DMS53 treated with DMSO at 0.1 percent for 48 hours (cell line): Measurements from ENCODE around the gene GMEB2.
"Not testable (repeated sequence)": the region's sequence is repeated elsewhere in the genome, so short reads cannot be mapped to it uniquely, and the experiment has no call there.

Experiments used
- DNase-seq: peaks from one replicate; lab custom pipeline; 2025; ENCODE audit not compliant: unreplicated experiment; lab: John Stamatoyannopoulos, UW

Gene GMEB2

DNA sequence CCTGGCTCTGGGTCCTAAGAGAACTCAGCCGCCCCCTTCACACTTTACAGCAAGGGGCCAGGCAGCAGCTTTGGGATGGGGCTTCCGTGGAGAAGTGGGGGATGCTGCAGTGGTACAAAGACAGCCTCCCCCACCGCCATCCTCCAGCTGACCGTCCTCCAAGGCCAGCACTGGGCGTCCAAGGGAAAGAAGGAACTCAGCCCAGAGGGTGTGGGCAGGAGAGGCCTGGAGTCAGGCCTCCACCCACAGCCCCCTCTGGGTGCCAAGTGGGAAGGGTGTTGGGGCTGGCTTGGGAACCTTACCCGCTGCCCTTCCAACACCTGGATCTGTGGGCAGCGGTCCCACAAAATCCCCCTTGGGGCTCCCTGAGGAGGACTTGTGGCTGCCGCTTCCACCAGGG, 13.2 kb upstream of the GMEB2 start:
- DNase-seq: no peak

DNA sequence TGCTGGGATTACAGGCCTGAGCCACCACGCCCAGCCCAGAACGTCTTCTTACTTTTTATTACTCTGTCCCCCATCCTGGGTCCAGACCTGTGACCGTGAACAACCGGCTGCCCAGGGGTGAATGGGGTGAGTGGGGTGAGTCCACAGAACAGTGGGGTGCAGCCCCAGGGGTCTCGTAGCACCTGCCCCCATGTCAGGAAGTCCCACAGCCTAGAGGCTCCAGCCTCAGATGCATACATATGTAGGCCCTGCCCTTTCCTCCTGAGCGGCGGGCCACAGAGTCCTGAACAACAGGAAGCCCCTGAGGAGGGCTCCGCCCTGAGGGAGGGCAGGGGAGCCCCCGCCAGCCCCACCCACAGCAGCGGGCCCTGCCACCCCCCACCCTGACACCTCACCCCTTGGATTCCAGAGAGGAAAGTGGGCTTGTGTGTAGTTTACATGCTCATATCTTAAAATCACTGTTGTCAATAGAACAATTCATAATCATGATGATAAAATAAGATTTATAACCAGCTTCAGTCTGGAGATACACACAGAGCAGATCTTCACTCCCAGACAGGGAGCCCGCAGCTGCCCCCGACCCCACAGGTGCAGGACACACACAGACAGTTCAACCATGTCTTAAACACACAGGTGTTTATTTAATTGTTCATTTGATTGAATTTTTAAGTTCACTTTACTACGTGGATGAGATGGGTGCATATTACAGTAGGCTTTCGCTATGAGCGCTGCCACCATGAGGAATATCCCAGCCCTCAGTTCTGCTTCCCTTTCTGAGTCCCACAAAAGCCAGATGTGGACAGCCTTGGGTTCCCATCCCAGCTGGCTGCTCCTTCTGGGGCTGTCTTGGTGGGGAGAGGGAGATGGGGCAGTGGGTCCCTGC, 12.4 kb upstream of the GMEB2 start:
- DNase-seq: no peak

DNA sequence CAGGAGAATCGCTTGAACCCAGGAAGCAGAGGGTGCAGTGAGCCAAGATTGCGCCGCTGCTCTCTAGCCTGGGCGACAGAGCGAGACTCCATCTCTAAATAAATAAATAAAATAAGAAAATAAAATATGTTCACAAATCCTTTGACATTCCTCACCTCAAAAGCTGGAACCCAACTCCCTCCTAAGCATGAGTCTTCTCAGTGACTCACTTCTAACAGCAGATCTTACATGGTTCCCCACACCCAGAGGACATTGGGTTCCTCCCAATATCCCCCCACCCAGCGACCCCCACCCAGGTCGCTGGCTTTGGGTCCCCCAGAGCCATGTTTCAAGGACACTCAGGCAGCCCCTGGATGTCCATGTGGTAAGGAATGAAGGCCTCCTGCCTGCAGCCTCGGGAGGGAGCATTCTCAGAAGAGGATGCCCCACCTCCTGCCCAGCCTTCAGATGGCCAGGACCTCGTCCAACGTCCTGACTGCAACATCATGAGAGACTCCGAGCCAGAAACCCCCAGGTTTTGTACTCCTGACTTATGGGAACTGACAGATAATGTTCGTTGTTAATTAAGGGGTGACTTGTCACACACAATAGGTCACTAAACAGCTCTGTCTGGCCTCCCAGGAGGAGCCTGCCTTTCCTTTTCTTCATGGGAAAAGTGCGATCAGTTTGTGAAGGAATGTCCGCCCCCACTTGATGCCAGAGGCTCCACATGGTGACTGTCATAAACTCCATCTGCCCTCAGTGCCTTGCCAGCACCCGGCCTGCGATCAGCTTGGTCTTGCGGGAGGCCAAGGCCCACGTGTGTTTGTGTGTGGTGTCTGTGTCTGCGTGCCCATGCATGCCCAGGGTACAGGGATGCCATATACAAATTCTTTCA, 10.1 kb upstream of the GMEB2 start:
- DNase-seq: no peak

DNA sequence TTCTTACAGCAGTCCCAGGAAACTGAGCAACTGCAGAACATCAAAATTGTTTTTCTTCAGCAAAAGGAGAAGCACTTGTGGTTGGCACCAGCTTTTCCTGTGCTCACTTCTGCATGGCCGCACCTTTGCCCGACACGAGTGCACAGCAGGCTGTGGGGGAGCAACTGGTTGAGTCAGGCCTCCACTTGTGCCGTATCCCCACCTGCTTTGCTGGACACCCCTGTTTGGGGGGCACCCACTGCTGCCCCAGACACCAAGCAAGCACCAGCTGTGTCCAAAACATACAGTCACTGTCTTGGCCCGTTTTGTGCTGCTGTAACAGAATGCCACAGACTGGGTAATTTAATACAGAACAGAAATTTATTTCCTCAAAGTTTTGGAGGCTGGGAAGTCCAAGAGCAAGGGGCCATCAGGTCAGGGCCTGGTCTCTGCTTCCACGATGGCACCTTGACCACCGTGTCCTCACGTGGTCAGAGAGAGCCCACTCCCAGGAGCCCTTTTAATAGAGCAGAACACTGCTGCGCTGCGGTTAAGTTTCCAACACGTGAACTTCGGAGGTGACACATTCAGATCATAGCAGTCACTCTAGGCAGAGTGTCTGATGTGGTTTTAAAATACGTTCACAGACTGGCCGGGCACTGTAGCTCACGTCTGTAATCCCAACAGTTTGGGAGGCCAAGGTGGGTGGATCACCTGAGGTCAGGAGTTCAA, 8.7 kb upstream of the GMEB2 start:
- DNase-seq: no peak

DNA sequence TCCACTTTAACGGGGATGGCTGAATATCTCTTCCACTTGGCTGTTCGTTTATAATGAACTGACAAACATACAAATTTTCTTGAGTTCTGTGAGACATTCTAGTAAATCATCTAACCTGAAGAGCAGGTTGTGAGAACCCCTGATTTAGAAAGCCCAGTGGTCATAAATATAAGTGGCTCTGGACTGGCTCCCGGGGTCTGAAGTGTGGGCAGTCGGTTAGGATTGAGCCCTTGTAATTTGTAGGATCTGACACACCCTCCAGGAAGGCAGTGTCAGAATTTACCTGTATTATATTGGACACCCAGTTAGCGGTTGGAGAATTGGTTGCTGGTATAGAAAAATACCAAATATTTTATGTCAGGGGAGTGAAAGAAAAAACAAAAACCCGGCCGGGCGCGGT, 6.8 kb upstream of the GMEB2 start:
- DNase-seq: no peak

DNA sequence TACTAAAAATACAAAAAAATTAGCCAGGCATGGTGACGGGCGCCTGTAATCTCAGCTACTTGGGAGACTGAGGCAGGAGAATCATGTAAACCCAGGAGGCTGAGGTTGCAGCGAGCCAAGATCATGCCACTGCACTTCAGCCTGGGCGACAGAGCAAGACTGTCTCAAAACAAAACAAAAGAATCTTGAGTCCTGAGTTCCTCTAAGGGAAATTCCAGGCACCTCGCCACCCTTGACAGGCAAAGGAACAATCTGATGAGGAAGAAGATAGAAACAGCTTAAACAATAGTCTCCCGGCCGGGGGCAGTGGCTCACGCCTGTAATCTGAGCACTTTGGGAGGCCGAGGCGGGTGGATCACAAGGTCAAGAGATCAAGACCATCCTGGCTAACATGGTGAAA, 4.5 kb upstream of the GMEB2 start:
- DNase-seq: not testable (repeated sequence)

DNA sequence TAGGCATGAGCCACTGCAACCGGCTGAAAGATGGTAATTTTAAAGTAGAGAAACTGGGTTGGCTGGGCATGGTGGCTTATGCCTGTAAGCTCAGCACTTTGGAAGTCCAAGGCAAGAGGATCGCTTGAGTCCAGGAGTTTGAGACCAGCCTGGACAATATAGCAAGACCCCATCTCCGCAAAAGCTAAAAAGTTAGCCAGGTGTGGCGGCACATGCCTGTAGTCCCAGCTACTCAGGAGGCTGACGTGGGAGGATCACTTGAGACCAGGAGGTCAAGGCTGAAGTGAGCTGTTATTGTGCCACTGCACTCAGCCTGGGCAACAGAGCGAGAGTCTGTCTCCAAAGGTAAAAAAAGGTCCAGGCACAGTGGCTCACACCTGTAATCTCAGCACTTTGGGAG, 4.1 kb upstream of the GMEB2 start:
- not testable (repeated sequence) for DNase-seq

DNA sequence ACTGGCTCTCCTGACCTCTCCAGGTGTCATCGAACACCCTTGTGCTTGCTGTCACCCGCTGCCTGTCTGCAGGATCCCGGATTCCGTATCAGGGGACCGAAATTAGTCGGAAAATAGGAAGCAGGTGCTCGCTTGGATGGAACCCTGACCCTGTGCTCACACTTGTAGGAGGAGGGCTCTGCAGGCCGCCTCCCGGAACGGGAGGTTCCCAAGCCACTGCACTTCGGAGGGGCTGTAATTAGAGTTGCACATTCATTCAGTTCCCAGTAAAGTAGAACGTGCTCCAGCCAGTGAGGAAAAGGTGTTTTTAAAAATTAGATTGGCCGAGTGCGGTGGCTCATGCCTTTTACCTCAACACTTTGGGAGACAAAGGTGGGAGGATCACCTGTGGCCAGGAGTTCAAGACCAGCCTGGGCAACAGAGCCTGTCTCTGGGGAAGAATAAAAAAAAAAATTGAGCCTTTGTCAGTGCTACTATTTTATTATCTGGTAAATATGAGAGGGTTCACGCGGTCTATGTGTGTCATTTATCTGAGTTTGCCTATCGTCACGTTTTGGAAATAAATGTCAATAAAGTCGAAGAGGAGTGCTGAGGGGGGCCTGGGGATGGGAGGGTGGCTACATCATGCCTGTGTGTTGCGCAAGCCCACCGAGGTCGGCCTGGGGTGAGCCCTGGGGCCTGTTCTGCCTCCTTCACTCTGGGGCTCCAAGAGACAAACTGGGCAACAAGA, 1.5 kb upstream of the GMEB2 start:
- peak; percentile 55 for DNase-seq

DNA sequence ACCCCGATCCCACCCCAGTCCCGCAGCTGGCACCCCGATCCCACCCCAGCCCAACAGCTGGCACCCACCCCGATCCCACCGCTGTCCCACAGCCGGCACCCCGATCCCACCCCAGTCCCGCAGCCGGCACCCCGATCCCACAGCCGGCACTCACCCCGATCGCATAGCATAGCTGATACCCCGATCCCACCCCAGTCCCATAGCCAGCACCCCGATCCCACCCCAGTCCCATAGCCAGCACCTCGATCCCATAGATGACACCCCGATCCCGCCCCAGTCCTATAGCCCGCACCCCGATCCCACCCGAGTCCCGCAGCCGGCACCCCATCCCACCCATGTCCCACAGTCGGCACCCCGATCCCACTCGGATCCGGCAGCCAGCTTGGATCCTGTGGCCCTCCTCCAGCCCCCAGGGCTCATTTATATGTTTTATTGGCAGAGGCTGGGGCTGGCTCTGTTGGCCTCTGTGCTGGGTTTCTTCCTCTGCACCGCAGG, 897 bp upstream of the GMEB2 start:
- DNase-seq: no peak

DNA sequence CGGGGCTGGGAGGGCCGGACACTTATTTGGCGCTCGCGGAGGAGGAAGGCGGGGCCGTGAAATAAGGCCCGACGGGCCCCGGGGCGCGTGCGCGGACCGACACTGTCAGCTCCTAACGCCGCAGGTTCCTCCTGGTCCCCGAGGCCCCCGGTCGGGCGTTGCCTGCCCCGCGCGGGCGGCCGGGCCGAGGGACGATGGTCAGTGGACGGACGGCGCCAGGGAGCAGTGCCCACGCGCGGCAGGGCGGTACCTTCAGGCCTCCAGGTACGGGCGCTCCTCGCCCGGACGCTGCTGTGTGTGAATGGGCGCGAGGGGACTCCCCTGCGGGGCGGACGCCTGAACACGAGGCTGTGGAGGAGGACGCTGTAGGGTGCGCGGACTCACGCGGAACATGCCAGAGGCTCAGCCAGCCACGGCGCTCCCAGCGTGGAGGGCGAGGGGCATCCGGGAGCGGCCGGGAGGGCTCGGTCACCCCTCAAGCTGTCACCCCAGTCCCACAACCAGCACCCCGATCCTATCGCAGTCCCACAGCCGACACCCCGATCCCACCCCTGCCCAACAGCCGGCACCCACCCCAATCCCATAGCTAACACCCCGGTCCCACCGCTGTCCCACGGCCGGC, 339 bp upstream of the GMEB2 start:
- DNase-seq: peak; percentile 70

DNA sequence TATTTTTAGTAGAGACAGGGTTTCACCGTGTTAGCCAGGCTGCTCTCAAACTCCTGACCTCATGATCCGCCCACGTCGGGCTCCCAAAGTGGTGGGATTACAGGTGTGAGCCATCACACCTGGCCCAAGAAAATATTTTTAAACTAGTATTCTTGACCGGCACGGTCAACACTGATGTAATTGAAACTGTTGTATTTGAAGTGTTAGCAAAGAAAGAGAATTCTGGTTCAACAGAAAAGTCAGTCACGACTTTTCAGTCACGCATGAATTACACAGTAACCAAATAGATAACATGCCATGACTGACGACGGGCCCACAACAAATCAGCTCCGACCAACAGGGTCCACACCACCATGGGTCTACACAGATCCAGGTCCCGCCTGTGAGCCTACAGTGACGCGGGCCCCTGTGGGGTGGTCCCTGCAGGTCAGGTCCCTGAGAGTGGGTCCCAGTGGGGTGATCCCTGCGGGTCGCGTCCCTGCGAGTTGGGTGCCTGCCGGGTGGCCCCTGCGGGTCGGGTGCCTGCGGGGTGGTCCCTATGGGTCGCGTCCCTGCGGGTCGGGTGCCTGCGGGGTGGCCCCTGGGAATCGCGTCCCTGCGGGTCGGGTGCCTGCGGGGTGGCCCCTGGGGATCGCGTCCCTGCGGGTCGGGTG, 1.0 kb downstream of the GMEB2 start:
- no peak for DNase-seq

DNA sequence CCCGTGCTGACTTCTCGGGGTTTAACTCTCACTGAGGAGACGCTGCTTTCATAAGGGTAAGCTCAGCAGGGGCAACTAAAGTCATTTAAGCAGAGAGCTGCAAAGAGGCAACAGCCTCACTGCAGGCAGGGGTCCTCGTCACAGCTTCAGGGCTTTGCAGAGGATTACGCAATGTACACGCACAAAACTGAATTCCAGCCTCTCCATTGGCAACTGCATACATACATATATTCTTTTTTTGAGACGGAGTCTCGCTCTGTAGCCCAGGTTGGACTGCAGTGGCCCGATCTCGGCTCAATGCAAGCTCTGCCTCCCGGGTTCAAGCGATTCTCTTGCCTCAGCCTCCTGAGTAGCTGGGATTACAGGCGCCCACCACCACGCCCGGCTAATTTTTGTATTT, 2.4 kb downstream of the GMEB2 start:
- DNase-seq: no peak

DNA sequence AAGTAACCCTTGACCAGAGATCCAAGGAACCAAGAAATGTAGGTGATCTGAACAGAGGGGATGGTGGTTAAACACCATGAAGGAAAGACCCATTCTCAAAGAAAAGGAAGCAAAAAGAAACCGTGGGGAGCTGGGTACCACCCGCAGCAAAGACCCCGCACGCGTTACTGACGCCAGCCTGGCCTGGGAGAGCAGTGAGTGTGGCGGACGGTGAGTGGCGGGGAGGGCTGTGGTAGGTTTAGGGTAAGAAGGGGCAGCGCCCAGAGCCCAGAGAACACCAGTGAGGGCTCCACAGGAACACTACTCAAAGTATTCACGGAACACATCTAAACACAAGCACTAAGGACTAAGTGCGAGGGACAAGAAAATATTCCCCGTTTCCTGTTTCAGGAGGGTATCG, 4.2 kb downstream of the GMEB2 start:
- DNase-seq: no peak

DNA sequence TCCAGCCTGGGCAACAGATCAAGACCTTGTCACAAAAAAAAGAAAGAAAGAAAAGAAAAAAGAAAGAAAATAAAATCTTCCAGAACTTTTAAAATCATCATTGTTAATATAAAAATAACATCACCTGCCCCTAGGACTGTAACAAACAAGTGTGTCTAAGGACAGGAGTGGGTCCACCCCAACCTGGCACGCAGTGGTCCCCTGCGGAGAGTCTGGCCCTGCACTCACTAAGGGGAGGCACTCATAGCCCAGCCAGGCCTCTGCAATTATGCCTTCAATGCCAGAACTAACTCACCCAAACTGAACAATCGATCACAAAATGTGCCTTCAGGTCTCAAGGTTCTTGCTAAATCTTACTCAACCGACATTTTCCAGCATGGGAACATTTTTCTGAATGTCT, 4.8 kb downstream of the GMEB2 start:
- no peak for DNase-seq

DNA sequence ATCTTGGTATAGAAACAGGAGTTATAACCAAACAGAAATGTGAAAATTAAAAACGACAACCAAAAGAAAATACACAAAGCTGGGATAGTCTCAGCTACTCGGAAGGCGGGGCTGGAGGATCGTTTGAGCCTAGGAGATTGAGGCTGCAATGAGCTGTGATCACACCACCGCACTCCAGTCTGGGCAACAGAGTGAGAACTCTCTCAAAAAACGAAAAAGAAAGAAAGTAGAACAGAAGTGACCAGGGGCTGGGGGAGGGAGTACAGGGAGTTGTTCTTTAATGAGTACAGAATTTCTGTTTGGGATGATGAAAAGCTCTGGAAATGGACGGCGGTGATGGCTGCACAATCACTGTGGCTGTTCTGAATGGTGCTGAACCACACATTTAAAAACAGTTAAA, 5.9 kb downstream of the GMEB2 start:
- DNase-seq: no peak

DNA sequence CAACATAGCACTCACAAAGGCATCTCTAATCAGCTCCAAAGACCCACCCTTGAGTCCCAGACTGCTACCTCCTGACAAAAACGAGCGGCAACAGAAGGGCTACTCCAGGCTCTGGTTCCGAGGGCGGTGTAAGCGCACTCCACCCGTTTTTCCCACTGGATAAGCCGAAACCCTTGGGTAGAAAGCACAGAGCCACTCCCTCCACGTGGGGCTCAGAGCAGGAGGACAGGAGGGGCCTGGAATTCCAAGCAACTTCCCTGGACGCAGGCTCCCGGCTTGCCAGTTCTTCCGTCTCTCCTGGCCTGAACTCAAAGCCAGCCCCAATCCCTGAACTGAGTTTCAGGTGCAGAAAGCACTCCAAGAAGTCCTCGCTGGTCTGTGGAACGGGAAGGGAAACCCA, 7.4 kb downstream of the GMEB2 start:
- no peak for DNase-seq

DNA sequence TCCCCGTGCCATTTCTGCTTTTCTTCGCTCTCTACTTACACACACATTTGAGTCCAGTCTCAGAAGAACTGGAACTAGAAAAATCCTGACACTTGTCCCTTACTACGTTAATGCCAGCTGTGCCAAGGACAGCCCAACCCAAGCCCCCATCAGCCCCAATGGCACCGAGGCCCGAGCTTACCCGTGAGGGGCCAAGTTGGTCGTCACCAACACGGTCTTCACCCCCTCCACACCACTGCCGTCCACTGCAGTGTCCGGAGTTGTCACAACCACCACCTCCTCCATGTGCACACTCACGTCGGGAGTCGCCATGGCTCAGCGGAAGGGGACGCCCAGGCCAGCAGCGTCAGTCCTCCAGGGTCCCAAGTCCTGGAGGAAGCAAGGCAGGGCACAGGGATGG, 7.8 kb downstream of the GMEB2 start:
- DNase-seq: no peak

DNA sequence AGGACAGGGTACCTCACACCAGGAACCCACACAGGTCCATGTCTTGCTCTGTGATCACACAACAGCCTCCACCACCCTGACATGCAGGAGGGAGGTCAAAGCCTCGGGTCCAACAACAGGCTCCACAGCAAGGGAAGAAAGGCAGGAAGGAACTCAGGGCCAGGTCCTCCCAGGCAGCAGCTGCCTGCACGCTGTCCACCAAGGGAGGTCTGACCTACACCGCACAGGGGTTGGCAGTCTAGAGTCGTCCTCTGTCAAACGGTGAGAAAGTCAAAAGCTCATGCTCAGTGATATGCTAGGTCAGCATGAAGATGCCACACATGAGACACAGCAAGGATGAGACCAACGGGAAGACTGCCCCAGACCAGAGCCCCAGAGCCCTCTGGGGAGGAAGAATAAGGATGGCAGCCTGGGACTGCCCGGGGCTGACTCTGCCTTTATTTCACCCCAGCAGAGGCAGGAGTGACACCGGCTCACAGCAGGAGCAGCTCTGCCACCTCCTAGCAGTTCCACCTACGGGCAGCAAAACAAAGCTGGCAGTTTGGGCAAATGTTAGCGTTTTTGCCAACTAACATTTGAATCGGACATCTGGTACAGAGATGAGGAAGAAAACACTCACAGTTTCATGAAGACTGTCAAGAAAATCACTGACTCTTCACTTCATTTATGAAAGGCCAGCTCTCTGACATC, 8.5 kb downstream of the GMEB2 start:
- DNase-seq: no peak

DNA sequence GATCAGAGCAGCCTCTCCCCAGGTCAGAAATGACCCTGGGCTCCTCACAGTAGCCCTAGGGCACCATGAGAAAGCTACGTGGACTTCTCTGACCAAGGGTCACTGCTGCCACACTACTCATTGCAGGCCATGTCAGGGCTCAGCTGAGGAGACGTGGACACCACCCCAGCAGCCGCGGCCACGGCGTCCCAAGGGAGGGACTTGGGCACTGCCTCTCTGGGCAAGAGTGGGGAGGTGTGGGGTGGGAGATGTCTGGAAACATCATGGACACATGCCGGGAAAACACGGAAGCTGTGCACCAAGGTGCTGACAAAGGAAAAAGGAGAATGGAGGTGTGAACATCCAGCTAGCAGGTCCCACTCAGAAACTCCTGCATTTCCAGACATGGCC, 9.0 kb downstream of the GMEB2 start:
- DNase-seq: no peak
